OCI-LY1 (cell line): ENCODE results near the gene TLK1.

Experiments used
- EZH2 ChIP-seq: fragments of 200-600 bp; sonication (generic), shearing (Covaris generic); IDR thresholded peaks from 2 replicates; pipeline ENCODE4 v1.8.0; 2017; ENCODE audit warnings: borderline replicate concordance, mixed run types, mild to moderate bottlenecking, antibody characterized with exemption, low read length, moderate library complexity, mixed read lengths
- TF ChIP-seq, protein P1 (sequence below): fragments of 200-600 bp; sonication (generic), shearing (Covaris generic); IDR thresholded peaks from 2 replicates; pipeline ENCODE4 v1.5.1; 2017; ENCODE audit warnings: mild to moderate bottlenecking, antibody characterized with exemption, low read length, moderate library complexity, mixed read lengths

- TF ChIP-seq, protein P1, sequence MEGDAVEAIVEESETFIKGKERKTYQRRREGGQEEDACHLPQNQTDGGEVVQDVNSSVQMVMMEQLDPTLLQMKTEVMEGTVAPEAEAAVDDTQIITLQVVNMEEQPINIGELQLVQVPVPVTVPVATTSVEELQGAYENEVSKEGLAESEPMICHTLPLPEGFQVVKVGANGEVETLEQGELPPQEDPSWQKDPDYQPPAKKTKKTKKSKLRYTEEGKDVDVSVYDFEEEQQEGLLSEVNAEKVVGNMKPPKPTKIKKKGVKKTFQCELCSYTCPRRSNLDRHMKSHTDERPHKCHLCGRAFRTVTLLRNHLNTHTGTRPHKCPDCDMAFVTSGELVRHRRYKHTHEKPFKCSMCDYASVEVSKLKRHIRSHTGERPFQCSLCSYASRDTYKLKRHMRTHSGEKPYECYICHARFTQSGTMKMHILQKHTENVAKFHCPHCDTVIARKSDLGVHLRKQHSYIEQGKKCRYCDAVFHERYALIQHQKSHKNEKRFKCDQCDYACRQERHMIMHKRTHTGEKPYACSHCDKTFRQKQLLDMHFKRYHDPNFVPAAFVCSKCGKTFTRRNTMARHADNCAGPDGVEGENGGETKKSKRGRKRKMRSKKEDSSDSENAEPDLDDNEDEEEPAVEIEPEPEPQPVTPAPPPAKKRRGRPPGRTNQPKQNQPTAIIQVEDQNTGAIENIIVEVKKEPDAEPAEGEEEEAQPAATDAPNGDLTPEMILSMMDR = no peak
- no peak for TF ChIP-seq EZH2
These were observed at the start of gene TLK1 for GRCh38 chr2:171160119-171160955.
